ENCODE measurements around the gene VAV3.
"Not testable (repeated sequence)": the region's sequence is repeated elsewhere in the genome, so short reads cannot be mapped to it uniquely, and the experiment has no call there.

VAV3 gene

DNA sequence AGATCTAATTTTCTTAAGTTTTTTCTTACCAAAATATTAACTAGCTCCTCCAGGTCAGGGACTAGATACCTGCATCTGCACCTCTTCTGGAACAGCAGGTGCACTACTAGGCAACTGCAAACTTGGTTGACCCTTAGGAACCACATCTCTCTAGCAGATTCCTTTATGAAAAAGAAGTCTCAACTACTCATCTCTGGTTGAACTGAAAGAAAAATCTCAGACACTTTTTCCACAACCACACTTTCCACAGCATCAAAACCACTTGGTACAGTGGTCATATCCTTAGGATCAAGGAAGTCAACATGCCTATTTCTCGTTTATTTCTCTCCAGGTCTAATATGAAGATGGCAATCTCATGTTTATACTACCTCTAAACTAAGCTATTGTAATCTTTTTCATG is 52.3 kb downstream of the VAV3 start:
- H3K4me1 Mint-ChIP-seq: no peaks in the 10 kb centered on the region
- no peaks in the 10 kb centered on the region for H3K36me3 Mint-ChIP-seq
- peaks cover 4% of the 10 kb centered on the region for H3K9me3 Mint-ChIP-seq
- CTCF ChIA-PET: no interaction called here
- no peak overlapping the region for H3K27ac Mint-ChIP-seq
- no peaks in the 10 kb centered on the region for H3K27me3 Mint-ChIP-seq
- no peak for DNase-seq
- H3K4me3 Mint-ChIP-seq: no peak overlapping the region

DNA sequence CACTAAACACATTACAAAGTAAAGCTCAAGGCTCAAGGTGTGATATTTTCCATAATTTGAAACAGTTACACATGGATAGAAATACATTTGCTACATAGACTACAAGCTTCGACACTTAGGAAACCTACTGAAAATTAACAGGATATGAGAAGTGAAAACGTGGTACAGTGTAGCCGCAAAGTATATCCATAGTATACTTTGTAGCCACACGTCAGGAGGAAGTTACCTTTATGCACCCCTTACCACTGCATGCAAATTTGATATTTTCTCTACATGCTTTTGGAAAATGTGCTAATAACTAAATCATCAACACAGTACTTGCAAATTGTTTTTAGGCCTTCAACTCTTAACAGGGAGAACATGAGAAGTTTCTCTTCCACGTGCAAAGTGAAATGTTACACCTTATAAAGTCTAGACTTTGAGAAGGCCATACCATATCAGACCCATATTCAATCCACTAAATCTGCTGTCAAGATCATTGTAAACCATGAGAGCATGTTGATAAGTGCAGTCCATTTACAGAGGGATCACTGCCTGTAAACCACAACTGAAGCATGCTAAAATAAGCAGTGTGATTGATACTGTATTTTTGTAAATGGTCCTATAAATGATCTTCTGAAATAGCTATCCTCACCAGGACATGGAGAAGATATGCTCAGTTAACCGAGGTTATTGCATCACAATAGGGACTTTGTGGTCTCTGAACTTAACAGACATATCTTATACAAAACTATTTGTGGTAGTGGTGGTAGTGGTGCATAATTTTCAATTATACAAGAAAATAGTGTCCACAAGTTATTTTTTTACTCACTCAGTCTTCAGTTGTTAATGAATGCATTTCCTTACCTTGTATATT is 64.7 kb downstream of the VAV3 start:
- Mint-ChIP-seq H3K9me3 (no peaks in the 10 kb centered on the region), H3K27ac (no peak overlapping the region), H3K27me3 (peaks cover 4% of the 10 kb centered on the region), H3K4me3 (no peak overlapping the region), H3K36me3 (no peaks in the 10 kb centered on the region), H3K4me1 (peaks cover 33% of the 10 kb centered on the region)
- CTCF ChIA-PET: interaction anchor here (1.0 kb wide), 1 partner anchor 225 kb away, joined by 3 read pairs; no protein-coding TSS in a partner anchor
- no peak for DNase-seq

DNA sequence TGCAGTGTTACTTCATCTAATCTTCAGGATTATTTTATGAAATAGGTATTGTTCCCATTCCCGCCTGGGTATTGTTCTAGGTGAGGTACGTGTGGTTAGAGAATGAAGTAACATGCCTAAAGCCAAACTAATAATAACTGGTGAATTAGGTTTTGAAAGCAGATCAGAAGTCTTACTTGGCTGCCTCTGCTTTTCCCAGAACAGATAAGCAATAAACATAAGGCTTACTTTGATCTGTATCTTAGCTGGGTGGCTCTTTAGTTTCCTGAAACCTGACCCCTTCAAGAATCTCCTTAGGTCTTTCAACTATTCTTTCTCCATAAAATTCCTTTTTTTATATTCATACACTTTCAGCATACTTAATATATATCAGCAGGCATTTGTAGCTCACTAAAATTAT is 65.3 kb downstream of the VAV3 start:
- DNase-seq: no peak
- Mint-ChIP-seq H3K4me1 (peaks cover 33% of the 10 kb centered on the region), H3K9me3 (no peaks in the 10 kb centered on the region), H3K27ac (no peak overlapping the region), H3K4me3 (no peak overlapping the region), H3K36me3 (no peaks in the 10 kb centered on the region), H3K27me3 (peaks cover 7% of the 10 kb centered on the region)
- CTCF ChIA-PET: no interaction called here

DNA sequence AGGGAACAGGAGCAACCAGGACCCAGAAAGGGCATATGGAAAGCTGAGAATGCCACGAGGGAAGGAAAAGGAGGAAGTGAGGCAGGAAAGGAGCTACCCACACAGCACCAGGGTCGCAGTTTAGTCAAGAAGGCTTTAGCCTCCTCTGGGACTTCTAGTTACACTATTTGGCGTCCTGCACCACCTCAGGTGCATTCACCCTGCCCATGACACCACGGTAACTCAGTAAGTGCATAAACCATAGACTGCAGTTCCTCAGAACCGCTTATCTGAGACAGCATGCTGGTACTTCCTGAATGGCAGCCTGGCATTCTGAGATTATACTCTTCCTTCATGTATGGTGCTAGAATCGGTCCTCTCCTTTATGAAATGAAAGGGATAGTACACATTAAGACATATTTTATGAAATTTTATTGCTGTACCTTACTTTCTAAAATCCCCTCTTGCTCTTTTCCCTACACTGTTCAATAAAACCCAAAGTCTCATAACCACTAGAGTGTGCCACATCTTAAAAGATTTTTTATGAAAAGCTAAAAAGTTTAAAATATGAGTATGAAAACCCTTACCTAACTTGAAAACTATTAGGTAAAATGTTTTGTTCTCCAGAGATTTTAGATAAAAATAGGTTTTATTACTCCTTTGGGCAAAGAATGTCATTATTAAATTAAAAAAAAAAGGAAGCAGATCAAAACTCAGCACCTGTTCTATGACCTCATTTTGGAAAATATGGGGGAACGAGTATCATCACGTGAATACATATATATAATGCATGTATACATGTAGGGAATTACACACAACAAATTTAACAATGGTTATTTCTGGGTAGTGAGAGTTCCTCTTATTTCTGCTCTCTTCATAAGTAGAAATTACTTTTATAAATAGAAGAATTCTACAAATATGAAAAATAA is 67.3 kb downstream of the VAV3 start:
- H3K27ac Mint-ChIP-seq: no peak overlapping the region
- no peaks in the 10 kb centered on the region for H3K36me3 Mint-ChIP-seq
- CTCF ChIA-PET: interaction anchor here (0.9 to 1.4 kb wide), 4 partner anchors 13 to 229 kb away, joined by 3 to 6 read pairs (median 4); no protein-coding TSS in a partner anchor
- peaks cover 3% of the 10 kb centered on the region for H3K27me3 Mint-ChIP-seq
- H3K9me3 Mint-ChIP-seq: peaks cover 2% of the 10 kb centered on the region
- no peak overlapping the region for H3K4me3 Mint-ChIP-seq
- H3K4me1 Mint-ChIP-seq: peaks cover 33% of the 10 kb centered on the region
- no peak for DNase-seq

DNA sequence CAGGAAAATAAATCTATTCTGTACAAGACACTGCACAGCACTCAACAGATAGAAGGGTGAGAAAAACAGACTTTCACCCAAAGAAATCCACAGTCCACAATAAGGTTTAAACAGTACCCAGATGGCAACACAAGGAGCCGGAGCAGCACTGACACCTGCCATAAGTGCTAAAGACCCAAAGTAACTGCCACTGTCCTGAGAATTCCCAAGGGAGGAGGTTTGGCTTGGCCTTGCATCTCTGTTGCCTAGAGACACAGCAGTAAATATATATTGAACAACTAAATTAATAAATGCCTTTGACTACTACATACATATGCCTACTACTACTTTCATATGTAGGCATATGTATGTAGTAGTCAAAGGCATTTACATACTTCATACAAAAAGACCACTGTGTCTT is 68.0 kb downstream of the VAV3 start:
- H3K36me3 Mint-ChIP-seq: no peaks in the 10 kb centered on the region
- H3K27ac Mint-ChIP-seq: no peak overlapping the region
- H3K9me3 Mint-ChIP-seq: peaks cover 2% of the 10 kb centered on the region
- H3K4me3 Mint-ChIP-seq: no peak overlapping the region
- no peak for DNase-seq
- peaks cover 3% of the 10 kb centered on the region for H3K27me3 Mint-ChIP-seq
- H3K4me1 Mint-ChIP-seq: peaks cover 33% of the 10 kb centered on the region
- CTCF ChIA-PET: interaction anchor here (1.1 to 1.4 kb wide), 3 partner anchors 13 to 230 kb away, joined by 3 to 6 read pairs (median 5); no protein-coding TSS in a partner anchor

DNA sequence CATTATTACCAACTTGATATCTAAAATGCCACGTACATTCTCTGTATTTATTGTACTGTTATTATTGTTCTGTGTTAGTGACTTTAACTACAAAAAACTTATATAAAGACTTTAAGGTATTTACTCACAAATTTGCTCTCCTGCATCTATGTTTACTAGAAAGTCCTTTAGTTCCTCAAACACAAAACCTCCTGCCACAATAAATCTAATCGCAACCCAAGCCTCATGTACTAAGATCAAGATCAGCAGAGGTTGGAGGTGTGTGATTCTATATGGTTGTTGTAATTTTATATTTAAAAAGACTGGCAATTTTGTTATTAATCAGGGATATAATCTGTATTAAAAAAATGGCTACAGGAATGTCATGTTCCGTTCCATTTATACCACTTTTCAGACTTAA is 68.6 kb downstream of the VAV3 start:
- H3K9me3 Mint-ChIP-seq: peaks cover 2% of the 10 kb centered on the region
- no peak overlapping the region for H3K4me3 Mint-ChIP-seq
- no peaks in the 10 kb centered on the region for H3K36me3 Mint-ChIP-seq
- no peak for DNase-seq
- no peak overlapping the region for H3K27ac Mint-ChIP-seq
- peaks cover 3% of the 10 kb centered on the region for H3K27me3 Mint-ChIP-seq
- H3K4me1 Mint-ChIP-seq: peaks cover 33% of the 10 kb centered on the region
- CTCF ChIA-PET: interaction anchor here (0.6 kb wide), 1 partner anchor 76 kb away, joined by 6 read pairs; no protein-coding TSS in a partner anchor

DNA sequence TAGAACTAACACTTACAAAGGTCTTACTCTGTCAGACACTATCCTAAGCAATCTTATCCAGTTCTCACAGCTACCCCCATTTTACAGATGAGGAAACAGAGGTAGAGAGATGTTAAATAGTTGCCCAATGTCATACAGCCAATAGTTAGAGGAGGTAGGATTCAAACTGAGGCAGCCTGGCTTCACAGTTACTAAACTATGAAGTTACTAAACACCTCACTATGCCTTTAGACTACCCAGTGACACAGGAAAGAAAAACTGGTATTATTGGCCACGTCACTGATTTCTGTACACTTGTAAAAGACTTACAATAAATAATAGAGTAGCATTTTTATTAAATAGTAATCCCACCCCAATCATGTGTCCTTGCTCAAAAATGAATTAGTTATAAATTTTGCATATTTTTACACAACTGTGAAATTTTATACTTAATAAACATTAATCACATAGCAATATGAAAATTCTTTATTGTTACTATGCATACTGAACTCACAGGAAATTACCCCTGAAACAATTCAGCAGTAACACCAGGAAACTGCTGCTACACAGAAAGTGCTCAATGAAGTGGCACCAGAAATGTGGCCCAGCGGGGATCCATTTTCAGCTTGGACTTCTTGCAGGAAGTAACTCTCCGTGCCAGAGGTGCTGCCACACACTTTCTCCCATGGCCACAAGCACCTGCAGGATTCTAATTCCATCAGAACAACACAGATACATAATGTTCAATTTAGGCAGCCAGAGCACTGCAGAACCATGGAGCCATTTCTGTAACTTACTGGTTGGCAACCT is 69.4 kb downstream of the VAV3 start:
- no peaks in the 10 kb centered on the region for H3K36me3 Mint-ChIP-seq
- no peak for DNase-seq
- H3K4me1 Mint-ChIP-seq: peaks cover 32% of the 10 kb centered on the region
- peaks cover 3% of the 10 kb centered on the region for H3K27me3 Mint-ChIP-seq
- CTCF ChIA-PET: interaction anchor here (0.6 kb wide), 1 partner anchor 77 kb away, joined by 6 read pairs; no protein-coding TSS in a partner anchor
- peaks cover 2% of the 10 kb centered on the region for H3K9me3 Mint-ChIP-seq
- H3K4me3 Mint-ChIP-seq: no peak overlapping the region
- H3K27ac Mint-ChIP-seq: no peak overlapping the region

DNA sequence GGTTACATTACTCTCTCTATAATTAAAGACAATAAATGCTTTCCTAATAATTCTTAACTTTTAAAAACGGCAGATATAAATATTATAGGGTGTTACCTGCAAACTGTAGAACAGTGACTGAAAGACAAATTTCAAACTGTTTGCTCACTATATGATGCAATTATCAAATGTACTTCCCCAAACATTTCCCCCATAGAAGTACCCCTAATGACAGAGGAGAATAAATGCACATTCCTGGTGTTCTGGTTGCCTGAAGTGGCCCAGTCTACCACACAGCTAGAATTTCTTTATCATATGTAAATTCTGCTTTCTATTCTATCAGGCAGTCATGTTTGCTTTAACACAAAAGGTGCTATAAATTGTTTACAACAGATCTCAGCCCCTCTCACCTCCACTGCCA is 70.4 kb downstream of the VAV3 start:
- Mint-ChIP-seq H3K9me3 (peaks cover 2% of the 10 kb centered on the region), H3K4me3 (no peak overlapping the region), H3K27ac (no peak overlapping the region), H3K4me1 (peaks cover 22% of the 10 kb centered on the region), H3K27me3 (peaks cover 3% of the 10 kb centered on the region), H3K36me3 (no peaks in the 10 kb centered on the region)
- DNase-seq: no peak
- CTCF ChIA-PET: no interaction called here

DNA sequence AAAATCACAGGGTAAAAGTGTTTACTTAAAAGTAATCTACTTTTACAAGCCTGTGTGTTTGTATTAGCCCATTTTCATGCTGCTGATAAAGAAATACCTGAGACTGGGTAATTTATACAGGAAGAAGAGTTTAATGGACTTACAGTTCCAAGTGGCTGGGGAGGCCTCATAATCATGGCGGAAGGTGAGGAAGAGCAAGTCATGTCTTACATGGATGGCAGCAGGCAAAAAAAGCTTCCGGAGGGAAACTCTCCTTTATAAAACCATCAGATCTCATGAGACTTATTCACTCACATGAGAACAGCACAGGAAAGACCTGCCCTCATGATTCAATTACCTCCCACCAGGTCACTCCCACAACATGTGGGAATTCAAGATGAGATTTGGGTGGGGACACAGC is 71.6 kb downstream of the VAV3 start:
- H3K27ac Mint-ChIP-seq, CTCF ChIA-PET, H3K27me3 Mint-ChIP-seq, H3K36me3 Mint-ChIP-seq, H3K4me3 Mint-ChIP-seq, H3K9me3 Mint-ChIP-seq, DNase-seq: not testable (repeated sequence)
- peaks cover 17% of the 10 kb centered on the region for H3K4me1 Mint-ChIP-seq

DNA sequence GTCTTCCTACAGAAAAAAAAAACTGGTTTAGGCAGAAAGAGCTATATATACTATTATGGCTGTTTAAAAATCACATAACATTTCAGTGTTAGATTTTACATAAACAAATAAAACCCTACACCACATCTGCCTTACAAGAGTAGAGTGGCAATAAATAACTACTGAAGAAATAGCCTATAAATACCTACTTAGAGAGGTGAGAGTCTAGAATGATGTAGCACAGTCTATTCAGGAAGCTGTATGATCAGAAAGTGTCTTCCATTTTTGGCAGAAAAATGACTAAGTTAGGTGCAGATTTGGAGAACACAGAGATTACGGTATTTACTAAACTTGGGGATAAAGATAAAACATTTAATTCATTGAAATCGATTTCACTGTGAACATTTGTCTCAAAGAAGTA is 75.5 kb downstream of the VAV3 start:
- Mint-ChIP-seq H3K36me3 (no peaks in the 10 kb centered on the region), H3K4me3 (no peak overlapping the region), H3K4me1 (no peaks in the 10 kb centered on the region), H3K9me3 (peaks cover 2% of the 10 kb centered on the region), H3K27me3 (no peaks in the 10 kb centered on the region), H3K27ac (no peak overlapping the region)
- CTCF ChIA-PET: no interaction called here
- no peak for DNase-seq

DNA sequence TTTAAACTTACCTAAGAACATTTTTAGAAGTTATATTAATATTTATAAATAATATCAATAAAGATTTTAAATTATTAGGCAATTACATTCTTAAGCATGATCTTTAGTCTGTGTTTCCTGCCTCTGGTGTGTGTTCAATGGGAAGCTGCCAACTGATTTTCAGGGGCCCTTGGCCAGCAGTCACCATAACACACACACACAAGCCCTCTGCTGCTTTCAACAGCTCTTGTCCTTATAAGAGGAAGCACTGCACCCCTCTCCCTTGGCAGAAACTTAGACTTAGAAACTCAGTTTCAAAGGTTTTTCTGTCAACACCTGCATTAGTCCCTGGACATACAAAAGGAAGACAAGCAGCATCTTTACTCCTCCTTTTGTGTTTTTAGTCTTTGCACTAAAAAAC is 81.4 kb downstream of the VAV3 start:
- no peaks in the 10 kb centered on the region for H3K9me3 Mint-ChIP-seq
- H3K4me1 Mint-ChIP-seq: no peaks in the 10 kb centered on the region
- no peak for DNase-seq
- H3K4me3 Mint-ChIP-seq: no peak overlapping the region
- H3K36me3 Mint-ChIP-seq: no peaks in the 10 kb centered on the region
- H3K27ac Mint-ChIP-seq: no peak overlapping the region
- CTCF ChIA-PET: no interaction called here
- H3K27me3 Mint-ChIP-seq: no peaks in the 10 kb centered on the region

DNA sequence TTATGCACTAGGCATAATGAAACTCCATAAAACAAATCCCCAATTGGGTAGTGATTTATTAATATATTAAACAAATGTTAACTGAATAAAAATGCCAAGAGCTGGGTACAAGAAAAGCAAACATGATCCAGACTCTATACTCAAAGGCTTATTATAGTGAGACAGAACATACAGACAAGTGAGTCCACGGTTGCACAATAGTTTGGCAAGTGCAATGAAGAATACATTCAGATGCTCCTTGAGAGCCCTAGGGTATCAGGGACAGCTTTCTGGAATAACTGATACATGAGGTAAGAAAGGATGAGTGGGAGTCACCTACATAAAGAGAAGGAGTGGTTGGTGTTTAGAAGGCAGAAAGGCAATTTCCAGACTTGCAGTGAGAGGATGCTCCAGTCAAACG is 85.1 kb downstream of the VAV3 start:
- H3K4me3 Mint-ChIP-seq: no peak overlapping the region
- CTCF ChIA-PET: no interaction called here
- no peaks in the 10 kb centered on the region for H3K36me3 Mint-ChIP-seq
- peaks cover 2% of the 10 kb centered on the region for H3K9me3 Mint-ChIP-seq
- no peaks in the 10 kb centered on the region for H3K27me3 Mint-ChIP-seq
- H3K27ac Mint-ChIP-seq: no peak overlapping the region
- H3K4me1 Mint-ChIP-seq: peaks cover 3% of the 10 kb centered on the region
- no peak for DNase-seq

DNA sequence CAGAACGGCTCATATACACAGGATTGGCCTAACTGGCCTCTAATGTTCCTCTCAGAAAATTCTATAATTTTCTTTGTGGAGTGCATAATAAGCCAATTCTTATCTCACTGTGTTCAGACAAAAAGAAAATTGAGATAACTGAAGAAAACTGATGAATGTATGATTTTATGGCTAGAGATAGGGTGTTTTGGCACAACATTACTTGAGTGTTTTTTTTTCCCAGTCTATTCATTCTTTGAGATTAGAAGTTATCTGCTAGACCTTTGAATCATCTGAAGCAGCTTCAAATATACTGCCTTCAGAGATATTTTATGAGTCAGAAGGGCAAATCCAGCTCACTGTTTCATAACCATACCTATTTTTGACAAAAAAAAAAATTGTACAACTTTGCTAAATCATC is 85.6 kb downstream of the VAV3 start:
- H3K27me3 Mint-ChIP-seq: no peaks in the 10 kb centered on the region
- CTCF ChIA-PET: no interaction called here
- no peaks in the 10 kb centered on the region for H3K36me3 Mint-ChIP-seq
- H3K9me3 Mint-ChIP-seq: peaks cover 2% of the 10 kb centered on the region
- H3K4me3 Mint-ChIP-seq: no peak overlapping the region
- no peak overlapping the region for H3K27ac Mint-ChIP-seq
- DNase-seq: no peak
- peaks cover 3% of the 10 kb centered on the region for H3K4me1 Mint-ChIP-seq

DNA sequence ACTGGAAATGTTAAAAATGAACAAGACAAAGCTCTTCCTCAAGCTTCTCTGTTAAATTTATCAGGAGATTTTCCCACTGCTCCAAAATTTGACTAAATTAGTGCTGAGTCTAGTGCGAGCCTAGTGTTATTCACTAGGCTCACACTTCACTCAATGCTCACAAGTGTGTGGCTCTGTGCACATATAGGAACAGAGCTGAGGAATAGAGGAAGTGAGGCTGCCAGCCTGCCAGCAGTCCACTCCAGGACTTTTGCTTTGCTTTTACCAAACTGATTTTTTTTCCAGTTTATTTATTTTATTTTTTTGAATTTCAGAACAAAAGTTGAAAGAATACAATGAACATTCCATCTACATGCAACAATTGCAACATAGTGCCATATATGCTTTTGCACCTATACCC is 87.2 kb downstream of the VAV3 start:
- Mint-ChIP-seq H3K36me3 (no peaks in the 10 kb centered on the region), H3K4me1 (peaks cover 3% of the 10 kb centered on the region), H3K27me3 (no peaks in the 10 kb centered on the region), H3K9me3 (peaks cover 2% of the 10 kb centered on the region), H3K4me3 (no peak overlapping the region), H3K27ac (no peak overlapping the region)
- no peak for DNase-seq
- CTCF ChIA-PET: no interaction called here
